Measurements from ENCODE around the gene ZNF385B. TPM values are rescaled to one million over a fixed set of nuclear protein-coding genes. Genes with fewer than 3 reads are reported as not detected.

ZNF385B gene
- total RNA-seq, 1 experiment from 2014 or later: 0.28 TPM

GRCh38 chr2:179443180-179443579 lies 418.2 kb downstream of the ZNF385B start:
- H3K4me3 ChIP-seq (ENCODE audit: low read depth in 2 of 2, low read length in 2 of 2): no peak overlapping the region
- in situ Hi-C loops (cut with HindIII; ENCODE audit: low pct_unique_long_range_greater_than_20kb, low sequenced_read_pairs) (no loop called here), intact Hi-C loops (cut with micrococcal nuclease; ENCODE audit: unreplicated experiment) (loop anchor here (2.0 kb wide), 1 partner anchor 224 kb away; no protein-coding TSS in a partner anchor)
- no peaks in the 10 kb centered on the region for H3K9me3 ChIP-seq (ENCODE audit: control insufficient read depth, insufficient read depth, low read depth, low read length)
- H3K36me3 ChIP-seq (ENCODE audit: control insufficient read depth, insufficient read depth, low read length): no peaks in the 10 kb centered on the region
- no peaks in the 10 kb centered on the region; the same call in 1 of the 2 replicates for H3K27me3 ChIP-seq (ENCODE audit: control insufficient read depth, insufficient read depth, low read length)
- TF ChIP-seq REST (IDR thresholded peaks at IDR 0.05; ENCODE audit: insufficient read depth in 1 of 2, low read depth in 2 of 2, low read length in 1 of 2) (no peak), SIN3A (IDR thresholded peaks at IDR 0.05; ENCODE audit: borderline replicate concordance, insufficient read depth, low read depth, low read length) (no peak)
- H3K27ac ChIP-seq (ENCODE audit: low read length): no peak overlapping the region
- no peaks in the 10 kb centered on the region for H3K4me1 ChIP-seq (ENCODE audit: control insufficient read depth, insufficient read depth, low read length)
- ChIA-PET CTCF (no interaction called here), POLR2A (no interaction called here)
- DNase-seq (ENCODE audit: low read depth, low spot score): no peak
- BruUV-seq (replicated peaks): no TSS peak
- no peak for ATAC-seq

GRCh38 chr2:179442206-179442605 lies 419.2 kb downstream of the ZNF385B start:
- ChIA-PET CTCF (no interaction called here), POLR2A (interaction anchor here (0.6 kb wide), 1 partner anchor 280 kb away, joined by 4 read pairs; no protein-coding TSS in a partner anchor)
- intact Hi-C loops (cut with micrococcal nuclease; ENCODE audit: unreplicated experiment) (loop anchor here (2.0 kb wide), 1 partner anchor 223 kb away; no protein-coding TSS in a partner anchor), in situ Hi-C loops (cut with HindIII; ENCODE audit: low pct_unique_long_range_greater_than_20kb, low sequenced_read_pairs) (no loop called here)
- no peaks in the 10 kb centered on the region for H3K4me1 ChIP-seq (ENCODE audit: control insufficient read depth, insufficient read depth, low read length)
- no TSS peak for BruUV-seq (replicated peaks)
- no peaks in the 10 kb centered on the region for H3K36me3 ChIP-seq (ENCODE audit: control insufficient read depth, insufficient read depth, low read length)
- H3K9me3 ChIP-seq (ENCODE audit: control insufficient read depth, insufficient read depth, low read depth, low read length): no peaks in the 10 kb centered on the region
- H3K27me3 ChIP-seq (ENCODE audit: control insufficient read depth, insufficient read depth, low read length): no peaks in the 10 kb centered on the region; the same call in 1 of the 2 replicates
- H3K27ac ChIP-seq (ENCODE audit: low read length): no peak overlapping the region
- no peak overlapping the region for H3K4me3 ChIP-seq (ENCODE audit: low read depth in 2 of 2, low read length in 2 of 2)
- no peak for ATAC-seq
- DNase-seq (ENCODE audit: low read depth, low spot score): no peak
- TF ChIP-seq TCF7L2 (IDR thresholded peaks at IDR 0.05; ENCODE audit: low read depth, low read length) (no peak), REST (IDR thresholded peaks at IDR 0.05; ENCODE audit: insufficient read depth in 1 of 2, low read depth in 2 of 2, low read length in 1 of 2) (no peak), SIN3A (IDR thresholded peaks at IDR 0.05; ENCODE audit: borderline replicate concordance, insufficient read depth, low read depth, low read length) (no peak), CTCF (IDR thresholded peaks at IDR 0.05) (no peak), POLR2AphosphoS5 (IDR thresholded peaks at IDR 0.05; ENCODE audit: low read depth, low read length) (no peak)

Measured in Panc1 (cell line).